ENCODE results near the gene ZNF385B.
A peak's percentile ranks its signal among the peaks of the same experiment; 100 is the strongest.

DNA sequence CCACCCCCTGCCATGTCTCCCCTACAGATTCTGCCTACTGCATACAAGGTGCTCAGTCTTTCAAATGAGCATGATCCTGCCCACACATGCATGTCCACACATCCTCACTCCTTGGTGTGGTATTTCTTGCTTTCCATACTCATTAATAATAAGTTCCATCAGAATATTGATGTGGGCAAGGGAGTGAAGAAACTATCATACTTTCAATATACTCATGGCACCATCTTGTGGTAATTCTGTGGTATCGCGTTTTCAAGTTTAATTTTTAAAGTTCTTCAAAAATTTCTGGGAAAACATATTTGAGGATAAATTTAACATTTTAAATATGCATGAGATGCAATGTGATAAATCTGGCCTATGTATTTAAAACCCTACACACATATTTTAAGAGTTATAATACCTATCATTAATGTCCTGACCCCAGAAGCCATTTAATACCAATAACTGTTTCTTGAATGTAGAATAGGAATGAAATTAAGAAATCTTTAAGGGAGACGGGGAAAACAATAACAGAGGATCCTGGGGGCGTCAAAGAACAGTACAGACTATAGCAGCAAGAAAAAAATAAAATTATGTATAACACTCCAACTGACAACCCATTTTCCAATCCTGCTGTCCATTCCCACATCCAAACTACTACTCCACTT is 110.1 kb downstream of the ZNF385B start:
- TF ChIP-seq, protein P1, sequence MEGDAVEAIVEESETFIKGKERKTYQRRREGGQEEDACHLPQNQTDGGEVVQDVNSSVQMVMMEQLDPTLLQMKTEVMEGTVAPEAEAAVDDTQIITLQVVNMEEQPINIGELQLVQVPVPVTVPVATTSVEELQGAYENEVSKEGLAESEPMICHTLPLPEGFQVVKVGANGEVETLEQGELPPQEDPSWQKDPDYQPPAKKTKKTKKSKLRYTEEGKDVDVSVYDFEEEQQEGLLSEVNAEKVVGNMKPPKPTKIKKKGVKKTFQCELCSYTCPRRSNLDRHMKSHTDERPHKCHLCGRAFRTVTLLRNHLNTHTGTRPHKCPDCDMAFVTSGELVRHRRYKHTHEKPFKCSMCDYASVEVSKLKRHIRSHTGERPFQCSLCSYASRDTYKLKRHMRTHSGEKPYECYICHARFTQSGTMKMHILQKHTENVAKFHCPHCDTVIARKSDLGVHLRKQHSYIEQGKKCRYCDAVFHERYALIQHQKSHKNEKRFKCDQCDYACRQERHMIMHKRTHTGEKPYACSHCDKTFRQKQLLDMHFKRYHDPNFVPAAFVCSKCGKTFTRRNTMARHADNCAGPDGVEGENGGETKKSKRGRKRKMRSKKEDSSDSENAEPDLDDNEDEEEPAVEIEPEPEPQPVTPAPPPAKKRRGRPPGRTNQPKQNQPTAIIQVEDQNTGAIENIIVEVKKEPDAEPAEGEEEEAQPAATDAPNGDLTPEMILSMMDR (IDR thresholded peaks at IDR 0.05), result peak; percentile 80
- TF ChIP-seq SIN3A (IDR thresholded peaks at IDR 0.05; ENCODE audit: borderline replicate concordance, low read depth, low read length), result no peak
- TF ChIP-seq ELF1 (IDR thresholded peaks at IDR 0.05), result no peak
- TF ChIP-seq, protein P2, sequence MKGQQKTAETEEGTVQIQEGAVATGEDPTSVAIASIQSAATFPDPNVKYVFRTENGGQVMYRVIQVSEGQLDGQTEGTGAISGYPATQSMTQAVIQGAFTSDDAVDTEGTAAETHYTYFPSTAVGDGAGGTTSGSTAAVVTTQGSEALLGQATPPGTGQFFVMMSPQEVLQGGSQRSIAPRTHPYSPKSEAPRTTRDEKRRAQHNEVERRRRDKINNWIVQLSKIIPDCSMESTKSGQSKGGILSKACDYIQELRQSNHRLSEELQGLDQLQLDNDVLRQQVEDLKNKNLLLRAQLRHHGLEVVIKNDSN (IDR thresholded peaks at IDR 0.05; ENCODE audit: borderline replicate concordance, low read depth), result no peak
- TF ChIP-seq, protein P3, sequence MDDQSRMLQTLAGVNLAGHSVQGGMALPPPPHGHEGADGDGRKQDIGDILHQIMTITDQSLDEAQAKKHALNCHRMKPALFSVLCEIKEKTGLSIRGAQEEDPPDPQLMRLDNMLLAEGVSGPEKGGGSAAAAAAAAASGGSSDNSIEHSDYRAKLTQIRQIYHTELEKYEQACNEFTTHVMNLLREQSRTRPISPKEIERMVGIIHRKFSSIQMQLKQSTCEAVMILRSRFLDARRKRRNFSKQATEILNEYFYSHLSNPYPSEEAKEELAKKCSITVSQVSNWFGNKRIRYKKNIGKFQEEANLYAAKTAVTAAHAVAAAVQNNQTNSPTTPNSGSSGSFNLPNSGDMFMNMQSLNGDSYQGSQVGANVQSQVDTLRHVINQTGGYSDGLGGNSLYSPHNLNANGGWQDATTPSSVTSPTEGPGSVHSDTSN (IDR thresholded peaks at IDR 0.05), result no peak
- TF ChIP-seq RXRA (IDR thresholded peaks at IDR 0.05; ENCODE audit: borderline replicate concordance, low read depth), result no peak
- TF ChIP-seq, protein P4, sequence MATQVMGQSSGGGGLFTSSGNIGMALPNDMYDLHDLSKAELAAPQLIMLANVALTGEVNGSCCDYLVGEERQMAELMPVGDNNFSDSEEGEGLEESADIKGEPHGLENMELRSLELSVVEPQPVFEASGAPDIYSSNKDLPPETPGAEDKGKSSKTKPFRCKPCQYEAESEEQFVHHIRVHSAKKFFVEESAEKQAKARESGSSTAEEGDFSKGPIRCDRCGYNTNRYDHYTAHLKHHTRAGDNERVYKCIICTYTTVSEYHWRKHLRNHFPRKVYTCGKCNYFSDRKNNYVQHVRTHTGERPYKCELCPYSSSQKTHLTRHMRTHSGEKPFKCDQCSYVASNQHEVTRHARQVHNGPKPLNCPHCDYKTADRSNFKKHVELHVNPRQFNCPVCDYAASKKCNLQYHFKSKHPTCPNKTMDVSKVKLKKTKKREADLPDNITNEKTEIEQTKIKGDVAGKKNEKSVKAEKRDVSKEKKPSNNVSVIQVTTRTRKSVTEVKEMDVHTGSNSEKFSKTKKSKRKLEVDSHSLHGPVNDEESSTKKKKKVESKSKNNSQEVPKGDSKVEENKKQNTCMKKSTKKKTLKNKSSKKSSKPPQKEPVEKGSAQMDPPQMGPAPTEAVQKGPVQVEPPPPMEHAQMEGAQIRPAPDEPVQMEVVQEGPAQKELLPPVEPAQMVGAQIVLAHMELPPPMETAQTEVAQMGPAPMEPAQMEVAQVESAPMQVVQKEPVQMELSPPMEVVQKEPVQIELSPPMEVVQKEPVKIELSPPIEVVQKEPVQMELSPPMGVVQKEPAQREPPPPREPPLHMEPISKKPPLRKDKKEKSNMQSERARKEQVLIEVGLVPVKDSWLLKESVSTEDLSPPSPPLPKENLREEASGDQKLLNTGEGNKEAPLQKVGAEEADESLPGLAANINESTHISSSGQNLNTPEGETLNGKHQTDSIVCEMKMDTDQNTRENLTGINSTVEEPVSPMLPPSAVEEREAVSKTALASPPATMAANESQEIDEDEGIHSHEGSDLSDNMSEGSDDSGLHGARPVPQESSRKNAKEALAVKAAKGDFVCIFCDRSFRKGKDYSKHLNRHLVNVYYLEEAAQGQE (IDR thresholded peaks at IDR 0.05; ENCODE audit: low read depth, low read length), result no peak
- no peak for TF ChIP-seq JUND (IDR thresholded peaks at IDR 0.05)
- TF ChIP-seq EZH2phosphoT487 (IDR thresholded peaks at IDR 0.05; ENCODE audit: borderline replicate concordance, low read depth), result no peak
